HG03520 (cell line): ENCODE results near the gene MMP24.

ENCODE experiments used
- ATAC-seq: cut with Tn5 transposase; IDR thresholded peaks from one replicate; pipeline ENCODE4 v1.9.1; 2021; ENCODE audit warnings: mild to moderate bottlenecking, moderate library complexity; ENCODE audit not compliant: unreplicated experiment

MMP24 gene

GRCh38 chr20:35291654-35292503, 65.4 kb downstream of the MMP24 start, which contains the start of gene FAM83C:
Gene FAM83C, minus strand, starts transcription at chr20:35292425. Its CDS starts 121 bp downstream, at chr20:35292304.
- no peak for ATAC-seq

- ATAC-seq: no peak
Measured at GRCh38 chr20:35292504-35293285, 66.2 kb downstream of the MMP24 start.

- no peak for ATAC-seq
Measured at GRCh38 chr20:35293303-35294292, 67.1 kb downstream of the MMP24 start.

DNA sequence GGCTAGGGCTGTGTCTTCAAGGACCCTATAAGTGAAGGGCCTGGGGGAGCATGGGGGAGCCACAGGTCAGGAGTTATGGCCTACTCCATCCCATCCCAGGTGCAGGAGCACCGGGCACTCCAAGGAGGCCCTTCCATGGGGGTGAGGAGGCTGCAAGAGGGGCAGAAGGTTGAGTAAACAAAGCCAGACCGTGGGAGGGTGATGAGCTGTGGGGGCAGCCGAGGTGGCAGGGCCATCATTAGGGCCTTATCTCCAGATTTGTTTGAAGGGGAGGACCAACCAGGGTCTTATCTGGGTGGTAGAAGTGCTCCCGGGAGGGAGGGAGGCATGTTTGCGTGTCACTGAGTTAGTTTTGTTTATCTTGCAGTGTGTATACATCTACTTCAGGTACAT, 67.8 kb downstream of the MMP24 start:
- ATAC-seq: no peak

- ATAC-seq: no peak
Measured at GRCh38 chr20:35295058-35295457, 68.6 kb downstream of the MMP24 start.

- no peak for ATAC-seq
Measured at GRCh38 chr20:35295674-35296073, 69.2 kb downstream of the MMP24 start.

DNA sequence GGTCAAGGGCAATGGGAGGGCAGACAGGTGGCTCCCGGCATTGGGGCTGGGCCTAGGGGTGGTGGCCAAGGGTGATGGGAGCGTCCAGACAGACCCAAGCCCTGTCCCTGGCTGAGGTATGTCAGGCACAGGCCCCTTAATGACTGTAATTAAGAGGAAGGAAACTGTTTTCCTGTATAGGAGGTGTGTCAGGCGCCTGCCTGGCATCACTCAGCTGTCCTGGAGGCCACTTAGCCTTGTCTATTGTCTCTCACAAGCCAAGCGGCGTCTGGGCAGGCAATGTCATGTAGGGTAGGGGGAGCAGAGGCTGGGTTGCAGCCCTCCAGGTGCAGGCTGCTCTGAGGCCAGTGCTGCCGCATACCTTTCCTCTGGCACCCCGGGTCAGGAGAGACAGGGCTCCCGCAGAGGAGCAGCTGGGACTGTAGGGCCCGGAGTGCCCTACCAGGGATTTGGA, 69.6 kb downstream of the MMP24 start:
- ATAC-seq: no peak

GRCh38 chr20:35297155-35297554, 70.7 kb downstream of the MMP24 start:
- no peak for ATAC-seq

GRCh38 chr20:35297740-35298139, 71.2 kb downstream of the MMP24 start:
- no peak for ATAC-seq

- no peak for ATAC-seq
Measured at GRCh38 chr20:35298264-35298663, 71.8 kb downstream of the MMP24 start.

DNA sequence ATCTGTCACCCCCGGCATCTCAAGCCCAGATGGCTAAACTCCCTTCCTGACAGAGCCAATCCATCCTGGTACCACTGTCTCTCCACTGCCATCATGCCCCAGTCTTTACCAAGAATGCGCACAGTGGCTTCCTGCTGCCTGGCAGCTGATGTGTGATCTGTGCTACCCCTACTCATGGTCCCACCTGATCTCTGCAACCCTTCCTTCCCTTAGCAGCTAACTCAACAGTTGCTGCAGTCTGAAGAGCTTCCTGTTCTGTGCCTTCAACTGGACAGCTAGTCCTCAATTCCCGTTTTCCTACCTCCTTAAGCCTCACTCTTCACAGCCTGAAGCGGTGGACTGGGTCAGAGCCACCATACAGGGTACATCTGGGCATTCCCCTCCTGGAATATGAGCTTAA, 73.3 kb downstream of the MMP24 start:
- no peak for ATAC-seq

DNA sequence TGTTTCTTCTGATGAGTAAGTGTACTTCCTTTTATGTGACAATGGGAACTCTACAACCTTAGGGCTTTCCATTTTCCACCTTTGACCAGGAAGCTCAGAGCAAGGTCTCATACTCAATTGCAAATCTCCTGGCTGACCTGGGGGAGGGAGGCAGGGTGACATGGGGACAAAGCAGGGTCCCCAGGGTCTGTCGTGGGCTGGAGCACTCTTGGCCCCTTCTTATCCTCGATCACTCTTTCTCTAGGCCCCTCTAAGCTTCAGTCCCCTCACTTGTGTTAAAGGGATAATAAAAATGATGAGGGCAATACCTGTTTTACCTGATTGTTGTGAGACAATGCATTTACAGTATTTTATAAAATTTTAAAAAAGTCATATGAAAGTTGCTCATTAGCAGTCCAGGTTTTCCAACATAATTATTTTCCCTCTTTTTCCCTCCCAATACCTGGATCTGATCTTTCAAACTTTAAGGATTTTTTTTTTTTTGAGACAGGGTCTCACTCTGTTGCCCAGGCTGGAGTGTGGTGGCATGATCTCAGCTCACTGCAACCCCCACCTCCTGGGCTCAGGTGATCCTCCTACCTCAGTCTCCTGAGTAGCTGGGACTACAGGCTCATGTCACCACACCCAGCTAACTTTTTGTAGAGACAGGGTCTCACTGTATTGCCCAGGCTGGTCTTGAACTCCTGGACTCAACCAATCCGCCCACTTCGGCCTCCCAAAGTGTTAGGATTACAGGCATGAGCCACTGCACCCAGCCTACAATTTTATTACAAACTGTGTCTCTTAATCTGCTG, 74.2 kb downstream of the MMP24 start:
- no peak for ATAC-seq

DNA sequence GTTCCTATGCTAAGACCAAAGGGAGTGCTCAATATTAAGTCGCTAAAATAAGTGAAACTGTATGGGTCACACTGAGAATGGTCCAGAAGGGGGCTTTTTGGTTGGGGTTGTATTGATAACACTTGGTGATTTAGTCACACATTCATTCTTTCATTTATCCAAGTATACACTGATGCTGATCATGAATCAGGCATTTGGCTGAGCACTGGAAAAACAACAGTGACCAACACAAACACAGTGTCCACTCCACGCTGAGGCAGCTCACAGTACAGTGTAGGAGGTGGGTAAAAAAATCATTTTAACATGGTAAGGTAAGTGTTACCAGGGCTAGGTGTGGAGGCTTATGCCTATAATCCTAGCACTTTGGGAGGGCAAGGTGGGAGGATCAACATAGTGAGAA, 74.9 kb downstream of the MMP24 start:
- no peak for ATAC-seq

GRCh38 chr20:35302421-35303335, 76.2 kb downstream of the MMP24 start:
- ATAC-seq: no peak

- ATAC-seq: no peak
Measured at GRCh38 chr20:35303382-35303734, 76.9 kb downstream of the MMP24 start.

DNA sequence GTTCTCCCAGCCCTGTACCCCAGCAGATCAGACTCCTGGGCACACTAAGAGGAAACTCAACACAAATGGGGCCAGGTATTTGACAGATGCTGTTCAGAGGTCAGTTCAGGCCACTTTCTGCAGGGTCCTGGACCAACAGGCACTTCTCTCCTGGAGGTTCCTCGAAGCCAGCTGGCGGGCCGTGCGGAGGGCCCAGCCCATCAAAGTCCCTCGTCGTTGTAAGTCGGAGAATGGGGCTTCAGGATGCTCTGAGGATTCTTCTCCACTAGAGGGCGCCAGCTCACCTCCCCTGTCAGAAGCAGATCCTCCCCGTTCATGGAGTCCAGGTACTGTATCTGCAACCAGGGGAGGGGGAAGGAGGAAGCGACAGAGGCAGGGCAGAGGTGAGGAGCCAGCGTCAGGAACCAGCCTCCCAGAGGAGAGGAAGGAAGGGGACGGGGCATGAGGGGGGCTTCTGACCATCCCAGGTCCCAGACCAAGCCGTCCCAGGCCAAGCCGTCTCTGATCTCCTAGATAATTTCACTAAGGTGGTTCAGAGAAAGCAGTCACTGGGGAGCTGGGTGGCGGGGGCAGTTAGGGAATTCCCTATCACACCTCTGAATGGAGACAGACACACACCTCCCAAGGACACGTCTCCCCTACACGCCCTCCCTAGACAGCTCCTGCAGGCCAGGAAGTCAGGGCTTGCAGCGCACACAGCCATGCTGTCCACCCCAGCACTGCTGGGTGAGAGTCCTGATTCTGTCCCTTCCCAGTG, 77.4 kb downstream of the MMP24 start:
- peak; percentile 68 for ATAC-seq

GRCh38 chr20:35304956-35305355, 78.5 kb downstream of the MMP24 start:
- ATAC-seq: no peak
